ENCODE data around the gene HOXA13.

Gene HOXA13

GRCh38 chr7:27242555-27243339 lies 42.9 kb upstream of the HOXA13 start, which contains the start of gene EVX1:
Gene EVX1 (plus strand): TSS chr7:27242802. CDS start chr7:27243031, 229 bp downstream.
- H3K9me3 ChIP-seq = no peaks in the 10 kb centered on the region
- TF ChIP-seq, protein P1, sequence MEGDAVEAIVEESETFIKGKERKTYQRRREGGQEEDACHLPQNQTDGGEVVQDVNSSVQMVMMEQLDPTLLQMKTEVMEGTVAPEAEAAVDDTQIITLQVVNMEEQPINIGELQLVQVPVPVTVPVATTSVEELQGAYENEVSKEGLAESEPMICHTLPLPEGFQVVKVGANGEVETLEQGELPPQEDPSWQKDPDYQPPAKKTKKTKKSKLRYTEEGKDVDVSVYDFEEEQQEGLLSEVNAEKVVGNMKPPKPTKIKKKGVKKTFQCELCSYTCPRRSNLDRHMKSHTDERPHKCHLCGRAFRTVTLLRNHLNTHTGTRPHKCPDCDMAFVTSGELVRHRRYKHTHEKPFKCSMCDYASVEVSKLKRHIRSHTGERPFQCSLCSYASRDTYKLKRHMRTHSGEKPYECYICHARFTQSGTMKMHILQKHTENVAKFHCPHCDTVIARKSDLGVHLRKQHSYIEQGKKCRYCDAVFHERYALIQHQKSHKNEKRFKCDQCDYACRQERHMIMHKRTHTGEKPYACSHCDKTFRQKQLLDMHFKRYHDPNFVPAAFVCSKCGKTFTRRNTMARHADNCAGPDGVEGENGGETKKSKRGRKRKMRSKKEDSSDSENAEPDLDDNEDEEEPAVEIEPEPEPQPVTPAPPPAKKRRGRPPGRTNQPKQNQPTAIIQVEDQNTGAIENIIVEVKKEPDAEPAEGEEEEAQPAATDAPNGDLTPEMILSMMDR (IDR thresholded peaks at IDR 0.05) = no peak
- peaks cover 6 to 97% of the 10 kb centered on the region in 2 donors for H3K27me3 ChIP-seq
- H3K27ac ChIP-seq = no peak within 1 kb of the TSS
- no peak for DNase-seq
- intact Hi-C loops (cut with DNase I; ENCODE audit: low total_unique reads) = no loop called here
- H3K4me3 ChIP-seq = peak within 1 kb of the TSS in 1 of 2 donors; percentile 28
- H3K4me1 ChIP-seq = peaks cover 0 to 54% (median 46%) of the 10 kb centered on the region in 4 donors
- no peaks in the 10 kb centered on the region for H3K36me3 ChIP-seq

- TF ChIP-seq, protein P1 (IDR thresholded peaks at IDR 0.05) = no peak
- peaks cover 0 to 54% (median 46%) of the 10 kb centered on the region in 4 donors for H3K4me1 ChIP-seq
- H3K36me3 ChIP-seq = no peaks in the 10 kb centered on the region
- no peak overlapping the region for H3K27ac ChIP-seq
- peak overlapping the region in 1 of 2 donors; percentile 28 for H3K4me3 ChIP-seq
- H3K9me3 ChIP-seq = no peaks in the 10 kb centered on the region
- peaks cover 6 to 97% of the 10 kb centered on the region in 2 donors for H3K27me3 ChIP-seq
- no peak for DNase-seq
- intact Hi-C loops (cut with DNase I; ENCODE audit: low total_unique reads) = no loop called here
These were observed 42.3 kb upstream of the HOXA13 start for GRCh38 chr7:27242154-27242553.

DNA sequence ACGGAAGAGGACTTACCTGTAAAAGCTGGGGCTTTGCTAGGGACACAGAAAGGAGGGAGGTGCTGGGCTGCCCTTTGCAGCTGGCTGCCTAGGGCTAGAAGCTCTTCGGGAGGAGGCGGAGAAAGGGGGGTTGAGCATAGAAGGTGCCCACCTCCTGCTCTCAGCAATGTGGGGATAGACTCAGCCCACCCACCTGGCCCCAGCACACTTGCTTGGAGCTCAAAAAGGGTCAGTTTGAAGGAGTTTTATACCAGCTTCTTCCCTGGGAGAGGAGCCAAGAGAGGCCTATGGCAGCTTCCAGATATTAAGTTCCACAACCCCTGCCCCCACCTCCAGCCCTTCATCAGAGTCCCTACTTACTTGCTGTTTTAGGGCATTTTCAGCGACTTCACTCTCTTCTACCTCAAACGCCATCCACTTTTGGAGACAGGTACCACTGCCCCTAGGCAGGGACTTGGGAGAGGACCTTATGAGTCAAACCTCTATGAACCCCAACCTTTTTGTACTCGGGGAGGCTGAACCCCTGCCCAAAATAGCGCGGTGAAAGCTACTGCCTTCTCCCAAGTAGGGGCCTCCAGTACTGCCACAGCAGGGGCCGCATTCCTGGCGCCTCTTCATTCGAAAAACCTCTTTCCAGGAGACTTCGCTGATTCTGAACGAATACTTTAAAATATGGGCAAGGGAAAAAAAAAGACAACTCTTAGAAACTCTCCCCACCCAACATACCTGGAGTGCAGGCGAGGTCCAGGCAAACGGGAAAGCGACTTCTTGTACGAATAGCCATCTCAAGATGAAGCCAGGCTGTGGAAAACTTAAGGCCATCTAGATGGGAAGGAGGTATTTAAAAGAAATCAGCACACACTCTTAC lies 41.5 kb upstream of the HOXA13 start:
- TF ChIP-seq, protein P1 (IDR thresholded peaks at IDR 0.05) = no peak
- Histone ChIP-seq H3K4me3 (no peak overlapping the region), H3K27me3 (peaks cover 6 to 97% of the 10 kb centered on the region in 2 donors), H3K4me1 (peaks cover 0 to 53% (median 45%) of the 10 kb centered on the region in 4 donors), H3K27ac (no peak overlapping the region), H3K9me3 (no peaks in the 10 kb centered on the region), H3K36me3 (no peaks in the 10 kb centered on the region)
- intact Hi-C loops (cut with DNase I; ENCODE audit: low total_unique reads) = no loop called here
- no peak for DNase-seq

DNA sequence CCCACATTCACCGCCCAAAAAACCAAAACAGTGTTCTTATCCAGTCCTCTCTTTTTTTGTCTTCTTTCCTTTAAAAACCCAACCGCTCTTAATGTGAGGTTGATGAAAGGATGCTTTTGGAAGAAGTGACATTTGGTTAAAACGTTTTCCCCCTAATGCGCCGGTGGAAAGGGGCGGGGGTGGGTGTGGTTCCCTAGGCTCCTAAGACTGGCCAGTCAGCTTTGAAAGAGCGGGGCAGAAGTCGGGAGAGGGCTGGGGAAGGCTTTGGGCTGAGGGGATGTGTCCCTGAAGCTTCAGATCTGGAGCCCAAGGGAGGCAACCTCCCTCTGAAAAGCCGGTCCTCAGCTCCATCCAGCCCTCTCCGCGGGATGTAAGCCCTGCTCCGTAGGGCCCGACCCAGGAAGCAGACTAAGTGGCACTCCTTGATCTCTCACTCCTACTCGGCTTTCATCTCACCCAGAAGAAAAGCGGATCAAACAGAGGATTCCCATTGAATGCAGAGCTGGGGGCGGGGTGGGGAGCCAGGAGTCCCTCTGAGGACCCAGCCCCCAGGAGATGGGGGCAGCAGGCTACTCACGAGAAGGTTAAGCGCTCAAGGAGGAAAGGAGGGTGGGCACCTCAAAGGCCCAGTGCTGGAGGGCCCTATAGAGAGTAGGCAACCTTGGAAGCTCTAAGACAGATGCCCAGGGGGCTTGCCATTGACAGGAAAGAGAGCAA lies 40.3 kb upstream of the HOXA13 start:
- H3K27ac ChIP-seq = no peak overlapping the region
- TF ChIP-seq, protein P1 (IDR thresholded peaks at IDR 0.05) = no peak
- H3K4me3 ChIP-seq = no peak overlapping the region
- H3K9me3 ChIP-seq = no peaks in the 10 kb centered on the region
- peaks cover 0 to 51% (median 42%) of the 10 kb centered on the region in 4 donors for H3K4me1 ChIP-seq
- H3K36me3 ChIP-seq = no peaks in the 10 kb centered on the region
- H3K27me3 ChIP-seq = peaks cover 0 to 97% of the 10 kb centered on the region in 2 donors
- intact Hi-C loops (cut with DNase I; ENCODE audit: low total_unique reads) = no loop called here
- no peak for DNase-seq

DNA sequence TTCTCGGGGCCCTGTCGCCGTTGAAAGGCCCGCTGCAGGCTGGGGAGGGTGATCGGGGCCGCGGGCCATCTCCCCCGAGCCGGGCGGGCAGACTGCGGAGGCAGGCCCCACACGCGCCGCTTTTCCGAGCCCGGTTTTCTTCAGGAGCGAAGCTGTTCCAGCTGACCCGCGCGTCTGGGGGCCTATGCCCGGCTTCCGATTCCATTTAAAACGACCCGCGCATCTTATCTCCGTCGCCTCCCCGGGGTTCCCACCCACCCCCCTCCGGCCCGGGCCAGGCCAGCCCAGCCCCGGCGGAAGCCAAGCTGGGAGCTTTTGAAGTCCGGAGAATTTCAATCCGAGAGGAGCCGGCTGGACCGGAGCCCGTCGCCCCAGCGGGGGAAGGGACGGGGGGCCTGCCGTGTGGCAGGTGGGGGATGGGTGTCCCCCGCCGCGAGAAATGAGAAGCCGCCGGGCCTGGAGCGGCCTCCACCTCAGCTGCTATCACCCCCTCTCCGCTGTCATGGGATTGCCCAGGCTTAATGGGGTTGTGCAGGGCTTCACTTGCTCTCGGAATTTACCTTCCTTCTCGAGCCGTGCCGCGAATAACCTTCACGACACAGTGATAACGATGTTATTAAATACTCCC lies 39.6 kb upstream of the HOXA13 start:
- intact Hi-C loops (cut with DNase I; ENCODE audit: low total_unique reads) = no loop called here
- no peak for DNase-seq

More for the DNA sequence above, 39.6 kb upstream of the HOXA13 start:
- H3K27me3 ChIP-seq = peaks cover 0 to 97% of the 10 kb centered on the region in 2 donors
- no peak overlapping the region for H3K4me3 ChIP-seq
- TF ChIP-seq, protein P1 (IDR thresholded peaks at IDR 0.05) = no peak
- no peaks in the 10 kb centered on the region for H3K36me3 ChIP-seq
- H3K4me1 ChIP-seq = peaks cover 0 to 45% (median 38%) of the 10 kb centered on the region in 4 donors
- H3K27ac ChIP-seq = no peak overlapping the region
- H3K9me3 ChIP-seq = no peaks in the 10 kb centered on the region
